PC-3 (cell line): ENCODE measurements around the gene AGER.

Experiments used
- EZH2 ChIP-seq: fragments of 300-600 bp; sonication (generic); IDR thresholded peaks from one replicate; pipeline ENCODE4 v1.6.1; 2017; ENCODE audit warnings: antibody characterized with exemption, mild to moderate bottlenecking, low read length; ENCODE audit not compliant: unreplicated experiment
- EZH2phosphoT487 ChIP-seq: fragments of 300-600 bp; sonication (generic); IDR thresholded peaks from 2 replicates; pipeline ENCODE4 v1.6.1; 2018; ENCODE audit warnings: mild to moderate bottlenecking, antibody characterized with exemption, low read length, borderline replicate concordance
- TF ChIP-seq, protein P1 (sequence below): fragments of 300-600 bp; sonication (generic); conservative IDR thresholded peaks from 2 replicates; pipeline ENCODE4 v1.5.1; 2017; ENCODE audit warnings: antibody characterized with exemption, low read depth, mild to moderate bottlenecking, low read length

DNA sequence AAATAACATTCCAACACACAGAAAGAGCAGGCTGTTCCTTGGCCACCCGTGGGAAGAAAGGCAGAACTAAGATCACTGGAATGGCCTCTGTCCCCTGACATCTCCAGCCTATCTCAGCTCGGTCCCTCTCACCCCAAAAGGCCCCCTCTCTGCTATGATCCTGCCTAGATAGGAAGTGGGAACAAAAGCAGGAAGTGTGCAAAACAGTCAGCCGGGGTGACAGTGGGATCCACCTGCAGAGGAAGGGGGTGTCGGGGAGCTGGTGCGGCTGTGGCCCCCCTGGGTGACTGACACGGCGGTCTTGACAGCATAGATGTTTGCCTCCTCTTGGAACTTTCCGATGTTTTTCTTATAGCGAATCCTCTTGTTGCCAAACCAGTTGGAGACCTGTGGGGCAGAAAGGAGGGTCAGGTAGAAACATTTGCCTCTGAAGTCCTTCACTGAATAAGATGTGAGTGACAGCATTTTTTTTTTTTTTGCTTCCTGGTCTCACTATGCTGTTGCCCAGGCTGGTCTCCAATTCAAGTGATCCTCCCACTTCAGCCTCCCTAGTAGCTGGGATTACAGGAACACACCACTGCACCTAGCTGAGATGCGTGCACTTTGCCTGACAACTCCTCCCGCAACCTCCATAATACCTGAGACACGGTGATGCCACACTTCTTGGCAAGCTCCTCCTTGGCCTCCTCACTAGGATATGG is 3.1 kb upstream of the AGER start:
- TF ChIP-seq, protein P1, sequence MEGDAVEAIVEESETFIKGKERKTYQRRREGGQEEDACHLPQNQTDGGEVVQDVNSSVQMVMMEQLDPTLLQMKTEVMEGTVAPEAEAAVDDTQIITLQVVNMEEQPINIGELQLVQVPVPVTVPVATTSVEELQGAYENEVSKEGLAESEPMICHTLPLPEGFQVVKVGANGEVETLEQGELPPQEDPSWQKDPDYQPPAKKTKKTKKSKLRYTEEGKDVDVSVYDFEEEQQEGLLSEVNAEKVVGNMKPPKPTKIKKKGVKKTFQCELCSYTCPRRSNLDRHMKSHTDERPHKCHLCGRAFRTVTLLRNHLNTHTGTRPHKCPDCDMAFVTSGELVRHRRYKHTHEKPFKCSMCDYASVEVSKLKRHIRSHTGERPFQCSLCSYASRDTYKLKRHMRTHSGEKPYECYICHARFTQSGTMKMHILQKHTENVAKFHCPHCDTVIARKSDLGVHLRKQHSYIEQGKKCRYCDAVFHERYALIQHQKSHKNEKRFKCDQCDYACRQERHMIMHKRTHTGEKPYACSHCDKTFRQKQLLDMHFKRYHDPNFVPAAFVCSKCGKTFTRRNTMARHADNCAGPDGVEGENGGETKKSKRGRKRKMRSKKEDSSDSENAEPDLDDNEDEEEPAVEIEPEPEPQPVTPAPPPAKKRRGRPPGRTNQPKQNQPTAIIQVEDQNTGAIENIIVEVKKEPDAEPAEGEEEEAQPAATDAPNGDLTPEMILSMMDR: no peak
- TF ChIP-seq EZH2 (no peak), EZH2phosphoT487 (no peak)
